ENCODE results near the gene PTER.

Gene PTER

DNA sequence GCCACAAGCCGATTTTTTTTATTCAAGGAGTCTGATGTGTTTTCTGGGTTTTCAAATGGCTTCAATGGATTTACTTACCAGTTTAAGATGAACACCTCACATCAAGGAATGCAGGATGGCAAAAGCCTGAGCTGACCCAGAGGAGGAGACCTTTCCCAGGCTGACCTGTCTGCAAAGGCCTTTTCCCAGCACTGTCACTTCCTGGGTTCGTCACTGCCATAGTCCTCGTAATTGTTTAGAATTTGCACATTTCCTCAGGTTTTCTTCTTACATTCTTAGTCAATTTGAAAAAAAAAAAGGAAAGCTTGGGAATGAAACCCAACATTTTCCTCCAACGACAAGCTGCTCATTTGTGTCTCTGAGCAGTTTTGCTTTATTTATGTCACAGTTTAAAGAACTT, 42.0 kb downstream of the PTER start:
- TF ChIP-seq, protein P1, sequence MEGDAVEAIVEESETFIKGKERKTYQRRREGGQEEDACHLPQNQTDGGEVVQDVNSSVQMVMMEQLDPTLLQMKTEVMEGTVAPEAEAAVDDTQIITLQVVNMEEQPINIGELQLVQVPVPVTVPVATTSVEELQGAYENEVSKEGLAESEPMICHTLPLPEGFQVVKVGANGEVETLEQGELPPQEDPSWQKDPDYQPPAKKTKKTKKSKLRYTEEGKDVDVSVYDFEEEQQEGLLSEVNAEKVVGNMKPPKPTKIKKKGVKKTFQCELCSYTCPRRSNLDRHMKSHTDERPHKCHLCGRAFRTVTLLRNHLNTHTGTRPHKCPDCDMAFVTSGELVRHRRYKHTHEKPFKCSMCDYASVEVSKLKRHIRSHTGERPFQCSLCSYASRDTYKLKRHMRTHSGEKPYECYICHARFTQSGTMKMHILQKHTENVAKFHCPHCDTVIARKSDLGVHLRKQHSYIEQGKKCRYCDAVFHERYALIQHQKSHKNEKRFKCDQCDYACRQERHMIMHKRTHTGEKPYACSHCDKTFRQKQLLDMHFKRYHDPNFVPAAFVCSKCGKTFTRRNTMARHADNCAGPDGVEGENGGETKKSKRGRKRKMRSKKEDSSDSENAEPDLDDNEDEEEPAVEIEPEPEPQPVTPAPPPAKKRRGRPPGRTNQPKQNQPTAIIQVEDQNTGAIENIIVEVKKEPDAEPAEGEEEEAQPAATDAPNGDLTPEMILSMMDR (IDR thresholded peaks at IDR 0.05; ENCODE audit: insufficient read depth, low read length): no peak
- TF ChIP-seq, protein P2, sequence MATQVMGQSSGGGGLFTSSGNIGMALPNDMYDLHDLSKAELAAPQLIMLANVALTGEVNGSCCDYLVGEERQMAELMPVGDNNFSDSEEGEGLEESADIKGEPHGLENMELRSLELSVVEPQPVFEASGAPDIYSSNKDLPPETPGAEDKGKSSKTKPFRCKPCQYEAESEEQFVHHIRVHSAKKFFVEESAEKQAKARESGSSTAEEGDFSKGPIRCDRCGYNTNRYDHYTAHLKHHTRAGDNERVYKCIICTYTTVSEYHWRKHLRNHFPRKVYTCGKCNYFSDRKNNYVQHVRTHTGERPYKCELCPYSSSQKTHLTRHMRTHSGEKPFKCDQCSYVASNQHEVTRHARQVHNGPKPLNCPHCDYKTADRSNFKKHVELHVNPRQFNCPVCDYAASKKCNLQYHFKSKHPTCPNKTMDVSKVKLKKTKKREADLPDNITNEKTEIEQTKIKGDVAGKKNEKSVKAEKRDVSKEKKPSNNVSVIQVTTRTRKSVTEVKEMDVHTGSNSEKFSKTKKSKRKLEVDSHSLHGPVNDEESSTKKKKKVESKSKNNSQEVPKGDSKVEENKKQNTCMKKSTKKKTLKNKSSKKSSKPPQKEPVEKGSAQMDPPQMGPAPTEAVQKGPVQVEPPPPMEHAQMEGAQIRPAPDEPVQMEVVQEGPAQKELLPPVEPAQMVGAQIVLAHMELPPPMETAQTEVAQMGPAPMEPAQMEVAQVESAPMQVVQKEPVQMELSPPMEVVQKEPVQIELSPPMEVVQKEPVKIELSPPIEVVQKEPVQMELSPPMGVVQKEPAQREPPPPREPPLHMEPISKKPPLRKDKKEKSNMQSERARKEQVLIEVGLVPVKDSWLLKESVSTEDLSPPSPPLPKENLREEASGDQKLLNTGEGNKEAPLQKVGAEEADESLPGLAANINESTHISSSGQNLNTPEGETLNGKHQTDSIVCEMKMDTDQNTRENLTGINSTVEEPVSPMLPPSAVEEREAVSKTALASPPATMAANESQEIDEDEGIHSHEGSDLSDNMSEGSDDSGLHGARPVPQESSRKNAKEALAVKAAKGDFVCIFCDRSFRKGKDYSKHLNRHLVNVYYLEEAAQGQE (IDR thresholded peaks at IDR 0.05; ENCODE audit: insufficient replicate concordance, low read depth): no peak
- TF ChIP-seq SPI1 (IDR thresholded peaks at IDR 0.05; ENCODE audit: borderline replicate concordance, low read depth): no peak
- TF ChIP-seq POLR2AphosphoS5 (IDR thresholded peaks at IDR 0.05; ENCODE audit: low read depth): no peak
- TF ChIP-seq GABPA (IDR thresholded peaks at IDR 0.05; ENCODE audit: low read depth): no peak
- Histone ChIP-seq H3K27ac (replicated peaks) (no peak overlapping the region), H3K27me3 (ENCODE audit: insufficient read depth, poor library complexity, severe bottlenecking) (no peaks in the 10 kb centered on the region), H3K4me3 (replicated peaks; ENCODE audit: insufficient read depth, low read length) (no peak overlapping the region)
- DNase-seq (ENCODE audit: low read depth in 1 of 2, low spot score in 1 of 2): no peak

DNA sequence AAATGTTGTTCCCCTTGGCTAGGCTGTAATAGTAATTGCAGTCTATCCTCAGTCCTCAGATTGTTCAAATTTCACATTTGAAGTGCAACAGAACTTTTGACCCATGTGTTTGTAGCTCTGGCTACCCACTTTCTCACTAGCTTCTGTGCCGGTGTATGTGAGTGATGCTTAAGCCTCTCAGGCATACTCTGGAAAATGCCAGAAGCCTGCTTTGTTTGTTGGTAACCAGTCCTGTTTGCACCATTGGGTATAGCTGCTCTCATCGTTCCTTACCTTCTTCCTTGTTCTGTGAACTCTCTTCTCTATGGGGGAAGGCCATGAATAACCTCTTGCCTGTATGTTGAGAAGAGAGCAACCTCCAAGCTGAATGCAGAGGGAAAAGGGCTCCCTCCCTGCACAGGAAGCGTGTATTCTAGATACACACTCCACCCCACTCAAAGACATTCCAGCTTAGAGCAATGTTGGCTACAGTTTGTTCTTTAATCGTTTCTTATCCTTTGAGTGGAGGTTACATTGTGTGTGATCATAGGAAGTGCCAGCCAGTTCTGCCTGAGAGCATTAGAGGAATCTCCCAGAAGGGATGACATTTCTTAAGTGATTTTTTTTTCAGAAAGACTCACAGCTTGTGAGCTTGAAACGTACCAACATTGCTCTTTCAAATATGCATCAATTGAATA, 44.4 kb downstream of the PTER start:
- TF ChIP-seq, protein P1 (IDR thresholded peaks at IDR 0.05; ENCODE audit: insufficient read depth, low read length): no peak
- TF ChIP-seq GABPA (IDR thresholded peaks at IDR 0.05; ENCODE audit: low read depth) (no peak), SPI1 (IDR thresholded peaks at IDR 0.05; ENCODE audit: borderline replicate concordance, low read depth) (no peak), POLR2AphosphoS5 (IDR thresholded peaks at IDR 0.05; ENCODE audit: low read depth) (no peak)
- TF ChIP-seq, protein P2 (IDR thresholded peaks at IDR 0.05; ENCODE audit: insufficient replicate concordance, low read depth): no peak
- no peak overlapping the region for H3K27ac ChIP-seq (replicated peaks)
- DNase-seq (ENCODE audit: low read depth in 1 of 2, low spot score in 1 of 2): no peak
- no peaks in the 10 kb centered on the region for H3K27me3 ChIP-seq (ENCODE audit: insufficient read depth, poor library complexity, severe bottlenecking)
- no peak overlapping the region for H3K4me3 ChIP-seq (replicated peaks; ENCODE audit: insufficient read depth, low read length)

DNA sequence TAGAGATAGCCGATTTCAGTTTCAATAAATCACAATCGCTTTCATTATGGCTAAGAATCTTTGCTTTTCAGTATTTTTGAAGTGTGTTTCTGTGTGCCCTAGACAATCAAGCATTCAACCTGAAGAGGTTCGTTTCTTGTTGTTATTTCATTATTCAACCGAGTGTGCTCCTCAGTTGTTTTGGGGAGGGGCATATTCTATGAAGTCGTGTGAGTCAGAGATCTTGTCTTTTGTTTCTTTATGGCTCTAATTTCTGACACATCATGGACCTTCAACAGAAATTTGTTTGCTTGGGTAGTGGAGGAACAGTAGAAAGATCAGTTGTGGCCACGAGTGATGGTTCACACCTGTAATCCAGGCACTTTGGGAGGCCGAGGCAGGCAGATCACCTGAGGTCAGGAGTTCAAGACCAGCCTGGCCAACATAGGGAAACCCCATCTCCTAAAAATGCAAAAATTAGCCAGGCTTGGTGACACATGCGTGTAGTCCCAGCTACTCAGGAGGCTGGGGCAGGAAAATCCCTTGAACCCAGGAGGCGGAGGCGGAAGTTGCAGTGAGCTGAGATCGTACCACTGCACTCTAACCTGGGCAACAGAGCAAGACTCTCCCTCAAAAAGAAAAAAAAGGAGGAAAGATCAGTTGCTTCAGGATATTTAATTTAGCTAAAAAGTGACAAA, 46.6 kb downstream of the PTER start:
- DNase-seq (ENCODE audit: low read depth in 1 of 2, low spot score in 1 of 2): no peak
- no peaks in the 10 kb centered on the region for H3K27me3 ChIP-seq (ENCODE audit: insufficient read depth, poor library complexity, severe bottlenecking)
- no peak overlapping the region for H3K27ac ChIP-seq (replicated peaks)
- no peak overlapping the region for H3K4me3 ChIP-seq (replicated peaks; ENCODE audit: insufficient read depth, low read length)
- TF ChIP-seq, protein P2 (IDR thresholded peaks at IDR 0.05; ENCODE audit: insufficient replicate concordance, low read depth): no peak
- TF ChIP-seq GABPA (IDR thresholded peaks at IDR 0.05; ENCODE audit: low read depth): no peak
- TF ChIP-seq POLR2AphosphoS5 (IDR thresholded peaks at IDR 0.05; ENCODE audit: low read depth): no peak
- TF ChIP-seq, protein P1 (IDR thresholded peaks at IDR 0.05; ENCODE audit: insufficient read depth, low read length): no peak
- TF ChIP-seq SPI1 (IDR thresholded peaks at IDR 0.05; ENCODE audit: borderline replicate concordance, low read depth): no peak
